ENCODE measurements around the gene FGF23. TPM values are rescaled to one million over a fixed set of nuclear protein-coding genes. Genes with fewer than 3 reads are reported as not detected.
A peak's percentile ranks its signal among the peaks of the same experiment; 100 is the strongest.

FGF23 gene
- total RNA-seq, 1 donor from 2014 or later: not detected

GRCh38 chr12:4331842-4332241 is 47.7 kb downstream of the FGF23 start:
- Histone ChIP-seq H3K27me3 (ENCODE audit: control insufficient read depth, insufficient read depth, low read length) (no peaks in the 10 kb centered on the region), H3K36me3 (ENCODE audit: control insufficient read depth, insufficient read depth, low read length) (peaks cover 7% of the 10 kb centered on the region), H3K4me3 (ENCODE audit: low read depth, low read length) (no peak overlapping the region)
- DNase-seq (ENCODE audit: low read depth) (no peak), FAIRE-seq (no peak)
- TF ChIP-seq CTCF (IDR thresholded peaks at IDR 0.05; ENCODE audit: insufficient read depth, low read length, severe bottlenecking): no peak

DNA sequence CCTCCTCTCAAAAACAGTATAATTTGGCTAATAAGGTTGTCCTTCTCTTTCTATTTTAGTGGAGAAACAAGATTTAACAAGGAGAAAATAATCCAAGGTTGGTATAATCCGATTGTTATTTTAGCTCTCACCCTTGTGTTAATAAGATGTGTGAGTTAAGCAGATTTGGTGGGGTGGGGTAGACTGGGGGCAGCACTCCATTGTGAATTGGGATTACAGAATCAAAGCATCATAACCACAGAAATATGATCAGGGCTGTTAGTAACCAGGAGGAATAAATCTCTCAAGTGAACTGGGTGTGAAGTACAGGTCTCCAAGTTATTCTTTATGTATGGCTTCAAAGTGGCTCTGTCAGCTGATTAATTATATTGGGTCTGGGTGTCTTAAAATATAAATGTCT is 48.3 kb downstream of the FGF23 start:
- no peak for TF ChIP-seq CTCF (IDR thresholded peaks at IDR 0.05; ENCODE audit: insufficient read depth, low read length, severe bottlenecking)
- Histone ChIP-seq H3K36me3 (ENCODE audit: control insufficient read depth, insufficient read depth, low read length) (peaks cover 7% of the 10 kb centered on the region), H3K27me3 (ENCODE audit: control insufficient read depth, insufficient read depth, low read length) (no peaks in the 10 kb centered on the region), H3K4me3 (ENCODE audit: low read depth, low read length) (no peak overlapping the region)
- DNase-seq (ENCODE audit: low read depth): no peak
- no peak for FAIRE-seq

GRCh38 chr12:4330203-4330602 is 49.3 kb downstream of the FGF23 start:
- DNase-seq (ENCODE audit: low read depth) (peak; percentile 8), FAIRE-seq (no peak)
- Histone ChIP-seq H3K27me3 (ENCODE audit: control insufficient read depth, insufficient read depth, low read length) (no peaks in the 10 kb centered on the region), H3K4me3 (ENCODE audit: low read depth, low read length) (no peak overlapping the region), H3K36me3 (ENCODE audit: control insufficient read depth, insufficient read depth, low read length) (peaks cover 3% of the 10 kb centered on the region)
- no peak for TF ChIP-seq CTCF (IDR thresholded peaks at IDR 0.05; ENCODE audit: insufficient read depth, low read length, severe bottlenecking)

DNA sequence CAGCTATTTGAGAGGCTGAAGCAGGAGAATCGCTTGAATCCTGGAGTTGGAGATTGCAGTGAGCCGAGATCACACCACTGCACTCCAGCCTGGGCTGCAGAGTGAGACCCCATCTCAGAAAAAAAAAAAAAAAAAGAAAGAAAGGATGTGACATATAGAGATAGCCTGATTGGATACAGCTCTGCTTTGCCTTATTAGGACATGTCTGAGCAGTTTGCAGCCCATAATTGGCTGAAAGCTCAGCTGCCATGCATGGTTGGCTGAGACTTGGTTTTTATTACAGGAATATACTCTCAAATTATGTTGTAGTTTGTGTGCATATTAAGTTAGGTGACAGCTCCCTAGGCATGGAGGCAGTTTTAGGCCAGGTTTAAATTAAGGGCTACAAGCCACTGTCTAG is 52.2 kb downstream of the FGF23 start:
- FAIRE-seq: no peak
- no peak for DNase-seq (ENCODE audit: low read depth)
- no peak for TF ChIP-seq CTCF (IDR thresholded peaks at IDR 0.05; ENCODE audit: insufficient read depth, low read length, severe bottlenecking)
- Histone ChIP-seq H3K4me3 (ENCODE audit: low read depth, low read length) (no peak overlapping the region), H3K36me3 (ENCODE audit: control insufficient read depth, insufficient read depth, low read length) (peaks cover 3% of the 10 kb centered on the region), H3K27me3 (ENCODE audit: control insufficient read depth, insufficient read depth, low read length) (no peaks in the 10 kb centered on the region)

- no peak overlapping the region for H3K4me3 ChIP-seq (ENCODE audit: low read depth, low read length)
- H3K27me3 ChIP-seq (ENCODE audit: control insufficient read depth, insufficient read depth, low read length): no peaks in the 10 kb centered on the region
- FAIRE-seq (no peak), DNase-seq (ENCODE audit: low read depth) (no peak)
- H3K36me3 ChIP-seq (ENCODE audit: control insufficient read depth, insufficient read depth, low read length): peaks cover 3% of the 10 kb centered on the region
- no peak for TF ChIP-seq CTCF (IDR thresholded peaks at IDR 0.05; ENCODE audit: insufficient read depth, low read length, severe bottlenecking)
Measured at GRCh38 chr12:4325966-4326365, 53.5 kb downstream of the FGF23 start.

- Histone ChIP-seq H3K4me3 (ENCODE audit: low read depth, low read length) (no peak overlapping the region), H3K36me3 (ENCODE audit: control insufficient read depth, insufficient read depth, low read length) (peaks cover 3% of the 10 kb centered on the region), H3K27me3 (ENCODE audit: control insufficient read depth, insufficient read depth, low read length) (no peaks in the 10 kb centered on the region)
- DNase-seq (ENCODE audit: low read depth): no peak
- no peak for TF ChIP-seq CTCF (IDR thresholded peaks at IDR 0.05; ENCODE audit: insufficient read depth, low read length, severe bottlenecking)
- no peak for FAIRE-seq
Measured at GRCh38 chr12:4324366-4324765, 55.1 kb downstream of the FGF23 start.
